Esophagus muscularis mucosa (tissue), 4 donors: ENCODE results near the gene SLC16A12.

Experiments used
- EP300 ChIP-seq: sonication (generic); formaldehyde crosslinking; IDR thresholded peaks from one replicate; pipeline ENCODE4 v1.6.1; 2017; ENCODE audit warnings: antibody characterized with exemption
- POLR2A ChIP-seq: fragments of 450-650 bp; IDR thresholded peaks from one replicate; pipeline ENCODE4 v1.6.1; 2017; ENCODE audit warnings: antibody characterized with exemption, moderate library complexity, mild to moderate bottlenecking, low read depth
- TF ChIP-seq, protein P1 (sequence below), 3 experiments: fragments of 200-600 bp in 2 of 3; fragments of 450-650 bp in 1 of 3; sonication (generic) in 2 of 3; IDR thresholded peaks; one replicate each; pipeline ENCODE4 v1.5.1; 2017 to 2019; ENCODE audit warnings: antibody characterized with exemption in 3 of 3, mild to moderate bottlenecking in 2 of 3, moderate library complexity in 1 of 3

DNA sequence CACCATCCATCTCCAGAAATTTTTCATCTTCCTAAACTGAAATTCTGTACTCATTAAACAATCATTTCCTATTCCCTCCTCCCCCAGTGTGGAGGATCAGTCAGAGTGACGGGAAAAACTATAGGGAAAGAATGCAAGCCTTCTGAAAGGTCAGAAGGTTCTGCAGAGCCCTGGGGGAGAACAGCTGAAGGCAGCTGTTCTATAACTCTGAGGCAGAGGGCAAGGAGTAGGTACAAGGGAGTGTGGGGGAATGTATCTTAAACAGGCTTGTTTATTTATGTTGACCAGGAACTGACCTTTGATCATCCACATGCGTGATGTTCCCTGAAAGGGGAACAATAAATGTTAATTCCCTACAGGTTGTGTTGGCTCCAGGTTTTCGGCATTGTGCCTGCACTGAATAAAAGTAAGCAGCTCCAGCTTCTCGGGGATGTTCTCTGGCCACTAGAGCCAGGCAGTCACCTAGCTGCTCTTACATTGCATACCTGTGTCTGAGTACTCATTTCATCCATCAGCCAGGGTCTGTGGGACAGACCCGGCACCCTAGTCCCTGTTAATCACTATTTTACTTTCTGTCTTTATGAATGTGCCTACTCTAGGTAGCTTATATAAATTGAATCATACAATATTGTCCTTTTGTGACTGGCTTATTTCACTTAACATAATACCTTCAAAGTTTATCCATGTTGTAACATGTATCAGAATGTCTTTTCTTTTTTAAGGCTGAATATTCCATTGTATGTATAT lies 137.2 kb downstream of the SLC16A12 start:
- TF ChIP-seq, protein P1, sequence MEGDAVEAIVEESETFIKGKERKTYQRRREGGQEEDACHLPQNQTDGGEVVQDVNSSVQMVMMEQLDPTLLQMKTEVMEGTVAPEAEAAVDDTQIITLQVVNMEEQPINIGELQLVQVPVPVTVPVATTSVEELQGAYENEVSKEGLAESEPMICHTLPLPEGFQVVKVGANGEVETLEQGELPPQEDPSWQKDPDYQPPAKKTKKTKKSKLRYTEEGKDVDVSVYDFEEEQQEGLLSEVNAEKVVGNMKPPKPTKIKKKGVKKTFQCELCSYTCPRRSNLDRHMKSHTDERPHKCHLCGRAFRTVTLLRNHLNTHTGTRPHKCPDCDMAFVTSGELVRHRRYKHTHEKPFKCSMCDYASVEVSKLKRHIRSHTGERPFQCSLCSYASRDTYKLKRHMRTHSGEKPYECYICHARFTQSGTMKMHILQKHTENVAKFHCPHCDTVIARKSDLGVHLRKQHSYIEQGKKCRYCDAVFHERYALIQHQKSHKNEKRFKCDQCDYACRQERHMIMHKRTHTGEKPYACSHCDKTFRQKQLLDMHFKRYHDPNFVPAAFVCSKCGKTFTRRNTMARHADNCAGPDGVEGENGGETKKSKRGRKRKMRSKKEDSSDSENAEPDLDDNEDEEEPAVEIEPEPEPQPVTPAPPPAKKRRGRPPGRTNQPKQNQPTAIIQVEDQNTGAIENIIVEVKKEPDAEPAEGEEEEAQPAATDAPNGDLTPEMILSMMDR (IDR thresholded peaks at IDR 0.05): no peak
- TF ChIP-seq POLR2A (no peak), EP300 (no peak)
